Neural cell (in vitro differentiated cells): Measurements from ENCODE around the gene TOR4A.

Source experiments
- EP300 ChIP-seq: fragments of 450-650 bp; conservative IDR thresholded peaks from 2 replicates; pipeline ENCODE4 v1.6.1; 2014; ENCODE audit warnings: antibody characterized with exemption, mild to moderate bottlenecking, moderate library complexity; ENCODE audit not compliant: poor library complexity, severe bottlenecking
- EZH2 ChIP-seq: fragments of 200-600, 300-800 bp; shearing (Covaris generic), sonication (generic); IDR thresholded peaks from 2 replicates; pipeline ENCODE4 v1.6.1; 2014; ENCODE audit warnings: antibody characterized with exemption, low read length, borderline replicate concordance, mild to moderate bottlenecking; ENCODE audit not compliant: insufficient read depth, poor library complexity, severe bottlenecking
- MXI1 ChIP-seq: fragments of 450-650 bp; conservative IDR thresholded peaks from 2 replicates; pipeline ENCODE4 v1.6.1; 2014; ENCODE audit warnings: antibody characterized with exemption, mild to moderate bottlenecking; ENCODE audit not compliant: poor library complexity, severe bottlenecking
- POLR2AphosphoS5 ChIP-seq: IDR thresholded peaks from 2 replicates; pipeline ENCODE4 v1.6.1; 2012
- TF ChIP-seq, protein P1 (sequence below): fragments of 450-650 bp; IDR thresholded peaks from 2 replicates; pipeline ENCODE4 v1.5.1; 2014; ENCODE audit warnings: antibody characterized with exemption, mild to moderate bottlenecking, moderate library complexity; ENCODE audit not compliant: poor library complexity, severe bottlenecking
- TF ChIP-seq, protein P2 (sequence below): IDR thresholded peaks from 2 replicates; pipeline ENCODE4 v1.6.1; 2012; ENCODE audit warnings: borderline replicate concordance

DNA sequence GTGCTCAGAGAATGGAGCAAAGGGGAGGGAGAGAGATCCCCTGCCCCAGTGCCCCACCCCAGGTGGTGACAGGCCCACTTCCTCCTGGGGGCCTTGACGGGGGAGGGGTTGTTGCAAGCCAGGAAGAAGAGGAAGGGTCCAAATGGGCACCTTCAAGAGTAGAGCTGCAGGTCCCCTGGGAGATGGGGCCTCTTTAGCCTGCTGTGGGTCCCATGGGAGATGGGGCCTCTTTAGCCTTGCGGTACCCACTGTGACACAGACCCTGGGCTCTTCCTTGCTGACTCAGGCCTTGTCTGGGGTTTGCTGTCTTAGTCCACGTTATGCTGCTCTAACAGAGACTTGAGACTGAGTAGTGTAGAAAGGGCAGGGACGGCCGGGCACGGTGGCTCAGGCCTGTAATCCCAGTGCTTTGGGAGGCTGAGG lies 9.6 kb upstream of the TOR4A start:
- TF ChIP-seq, protein P1, sequence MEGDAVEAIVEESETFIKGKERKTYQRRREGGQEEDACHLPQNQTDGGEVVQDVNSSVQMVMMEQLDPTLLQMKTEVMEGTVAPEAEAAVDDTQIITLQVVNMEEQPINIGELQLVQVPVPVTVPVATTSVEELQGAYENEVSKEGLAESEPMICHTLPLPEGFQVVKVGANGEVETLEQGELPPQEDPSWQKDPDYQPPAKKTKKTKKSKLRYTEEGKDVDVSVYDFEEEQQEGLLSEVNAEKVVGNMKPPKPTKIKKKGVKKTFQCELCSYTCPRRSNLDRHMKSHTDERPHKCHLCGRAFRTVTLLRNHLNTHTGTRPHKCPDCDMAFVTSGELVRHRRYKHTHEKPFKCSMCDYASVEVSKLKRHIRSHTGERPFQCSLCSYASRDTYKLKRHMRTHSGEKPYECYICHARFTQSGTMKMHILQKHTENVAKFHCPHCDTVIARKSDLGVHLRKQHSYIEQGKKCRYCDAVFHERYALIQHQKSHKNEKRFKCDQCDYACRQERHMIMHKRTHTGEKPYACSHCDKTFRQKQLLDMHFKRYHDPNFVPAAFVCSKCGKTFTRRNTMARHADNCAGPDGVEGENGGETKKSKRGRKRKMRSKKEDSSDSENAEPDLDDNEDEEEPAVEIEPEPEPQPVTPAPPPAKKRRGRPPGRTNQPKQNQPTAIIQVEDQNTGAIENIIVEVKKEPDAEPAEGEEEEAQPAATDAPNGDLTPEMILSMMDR, result no peak
- no peak for TF ChIP-seq POLR2AphosphoS5
- TF ChIP-seq EP300, result no peak
- TF ChIP-seq MXI1, result no peak
- TF ChIP-seq EZH2, result no peak
- TF ChIP-seq, protein P2, sequence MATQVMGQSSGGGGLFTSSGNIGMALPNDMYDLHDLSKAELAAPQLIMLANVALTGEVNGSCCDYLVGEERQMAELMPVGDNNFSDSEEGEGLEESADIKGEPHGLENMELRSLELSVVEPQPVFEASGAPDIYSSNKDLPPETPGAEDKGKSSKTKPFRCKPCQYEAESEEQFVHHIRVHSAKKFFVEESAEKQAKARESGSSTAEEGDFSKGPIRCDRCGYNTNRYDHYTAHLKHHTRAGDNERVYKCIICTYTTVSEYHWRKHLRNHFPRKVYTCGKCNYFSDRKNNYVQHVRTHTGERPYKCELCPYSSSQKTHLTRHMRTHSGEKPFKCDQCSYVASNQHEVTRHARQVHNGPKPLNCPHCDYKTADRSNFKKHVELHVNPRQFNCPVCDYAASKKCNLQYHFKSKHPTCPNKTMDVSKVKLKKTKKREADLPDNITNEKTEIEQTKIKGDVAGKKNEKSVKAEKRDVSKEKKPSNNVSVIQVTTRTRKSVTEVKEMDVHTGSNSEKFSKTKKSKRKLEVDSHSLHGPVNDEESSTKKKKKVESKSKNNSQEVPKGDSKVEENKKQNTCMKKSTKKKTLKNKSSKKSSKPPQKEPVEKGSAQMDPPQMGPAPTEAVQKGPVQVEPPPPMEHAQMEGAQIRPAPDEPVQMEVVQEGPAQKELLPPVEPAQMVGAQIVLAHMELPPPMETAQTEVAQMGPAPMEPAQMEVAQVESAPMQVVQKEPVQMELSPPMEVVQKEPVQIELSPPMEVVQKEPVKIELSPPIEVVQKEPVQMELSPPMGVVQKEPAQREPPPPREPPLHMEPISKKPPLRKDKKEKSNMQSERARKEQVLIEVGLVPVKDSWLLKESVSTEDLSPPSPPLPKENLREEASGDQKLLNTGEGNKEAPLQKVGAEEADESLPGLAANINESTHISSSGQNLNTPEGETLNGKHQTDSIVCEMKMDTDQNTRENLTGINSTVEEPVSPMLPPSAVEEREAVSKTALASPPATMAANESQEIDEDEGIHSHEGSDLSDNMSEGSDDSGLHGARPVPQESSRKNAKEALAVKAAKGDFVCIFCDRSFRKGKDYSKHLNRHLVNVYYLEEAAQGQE, result no peak
